Middle frontal gyrus (tissue), 1 donor: Measurements from ENCODE around the gene SPEM2.

Source experiments
- DNase-seq: peaks from one replicate; pipeline ENCODE4 v3.0.0-alpha.2; 2015; ENCODE audit warnings: low spot score; ENCODE audit errors: extremely low spot score

The SPEM2 gene

GRCh38 chr17:7425316-7425715 is at the start of gene SPEM2:
TSS of gene SPEM2 (plus strand) at chr17:7425616. CDS start at chr17:7425689, 73 bp downstream.
- no peak for DNase-seq

- DNase-seq, result no peak
These were observed 46.3 kb upstream of the SPEM2 start for GRCh38 chr17:7379134-7379533.

- DNase-seq, result no peak
These were observed 45.1 kb upstream of the SPEM2 start for GRCh38 chr17:7380321-7380720.

DNA sequence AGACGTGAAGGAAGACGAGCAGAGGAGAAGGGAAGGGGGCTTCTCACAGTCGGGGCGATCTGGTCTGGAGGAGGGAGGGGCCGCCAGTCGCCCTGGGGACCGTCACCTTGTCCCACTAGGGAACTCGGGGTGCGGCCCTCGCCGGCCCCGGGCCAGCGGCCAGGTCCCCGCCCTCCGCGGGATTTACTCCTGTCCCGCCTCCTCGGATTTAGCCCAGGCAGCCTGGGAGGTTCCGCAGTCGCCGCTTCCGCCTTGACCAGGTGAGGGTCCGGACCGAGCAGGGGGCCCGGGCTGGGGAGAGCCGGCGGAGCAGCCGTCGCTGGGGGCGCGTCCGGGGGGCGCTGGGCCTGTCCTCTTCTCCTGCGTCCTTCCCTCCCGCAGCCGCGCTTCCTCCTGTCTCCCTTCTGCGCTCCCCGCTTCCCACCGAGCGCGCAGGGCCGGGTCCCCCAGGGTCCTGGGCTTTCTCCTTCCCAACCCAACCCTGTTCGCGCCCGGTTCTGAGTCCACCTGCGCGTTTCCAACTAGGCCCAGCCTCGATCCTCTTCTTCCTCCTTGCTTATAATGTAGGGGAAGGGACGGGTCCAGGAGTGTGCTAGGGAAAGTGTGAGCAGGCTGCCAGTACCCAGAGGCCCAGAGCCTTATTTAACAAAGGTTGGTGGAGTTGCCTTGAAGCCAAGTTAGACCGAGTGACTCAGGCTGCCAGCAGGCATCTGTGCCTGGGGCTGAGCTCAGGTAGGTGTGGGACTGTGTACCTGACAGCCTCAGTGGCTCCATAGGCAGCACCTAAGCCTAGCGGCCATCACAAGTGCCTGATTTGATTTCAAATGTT is 44.3 kb upstream of the SPEM2 start, which contains the start of gene TNK1:
TNK1 (plus strand) TSS at position 235 of the 829 bp plus-strand sequence. CDS start 1,838 bp downstream, outside the sequence.
- no peak for DNase-seq

GRCh38 chr17:7382901-7383300 is 42.5 kb upstream of the SPEM2 start:
- no peak for DNase-seq

DNA sequence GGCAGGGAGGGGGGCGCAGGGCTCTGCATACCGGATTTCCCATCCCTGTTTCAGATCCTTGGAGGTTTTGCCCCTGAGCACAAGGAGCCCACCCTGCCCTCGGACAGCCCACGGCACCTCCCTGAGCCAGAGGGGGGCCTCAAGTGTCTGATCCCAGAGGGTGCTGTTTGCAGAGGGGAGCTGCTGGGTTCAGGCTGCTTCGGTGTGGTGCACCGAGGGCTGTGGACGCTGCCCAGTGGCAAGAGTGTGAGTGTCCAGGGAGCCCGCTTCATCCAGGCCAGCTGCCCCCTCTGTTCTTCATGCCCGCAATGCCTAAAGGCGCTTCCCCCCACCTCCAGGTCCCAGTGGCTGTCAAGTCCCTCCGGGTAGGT is 42.1 kb upstream of the SPEM2 start:
- DNase-seq, result no peak

DNA sequence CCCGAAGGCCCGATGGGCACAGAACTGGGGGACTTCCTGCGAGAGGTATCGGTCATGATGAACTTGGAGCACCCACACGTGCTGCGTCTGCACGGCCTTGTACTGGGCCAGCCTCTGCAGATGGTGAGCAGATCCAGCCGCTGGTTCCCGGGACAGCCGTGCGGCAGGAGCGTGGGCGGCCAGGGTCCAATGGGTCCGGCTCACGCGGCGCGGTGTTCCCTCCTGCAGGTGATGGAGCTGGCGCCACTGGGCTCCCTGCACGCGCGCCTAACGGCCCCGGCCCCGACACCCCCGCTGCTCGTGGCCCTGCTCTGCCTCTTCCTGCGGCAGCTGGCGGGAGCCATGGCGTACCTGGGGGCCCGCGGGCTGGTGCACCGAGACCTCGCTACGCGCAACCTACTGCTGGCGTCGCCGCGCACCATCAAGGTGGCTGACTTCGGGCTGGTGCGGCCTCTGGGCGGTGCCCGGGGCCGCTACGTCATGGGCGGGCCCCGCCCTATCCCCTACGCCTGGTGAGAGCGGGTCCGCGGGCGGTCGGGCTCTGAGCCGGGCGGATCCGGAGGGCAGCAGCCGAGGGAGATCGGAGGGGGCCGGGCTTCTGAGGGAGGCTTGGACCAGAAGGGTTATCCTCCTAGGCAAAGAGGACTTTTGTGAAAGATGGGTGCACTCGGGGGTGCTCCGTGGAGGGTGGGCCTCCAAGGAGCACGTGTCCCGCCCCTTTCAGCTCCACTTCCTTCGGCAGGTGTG is 41.5 kb upstream of the SPEM2 start:
- no peak for DNase-seq

GRCh38 chr17:7384489-7385081 is 40.8 kb upstream of the SPEM2 start:
- DNase-seq, result no peak

DNA sequence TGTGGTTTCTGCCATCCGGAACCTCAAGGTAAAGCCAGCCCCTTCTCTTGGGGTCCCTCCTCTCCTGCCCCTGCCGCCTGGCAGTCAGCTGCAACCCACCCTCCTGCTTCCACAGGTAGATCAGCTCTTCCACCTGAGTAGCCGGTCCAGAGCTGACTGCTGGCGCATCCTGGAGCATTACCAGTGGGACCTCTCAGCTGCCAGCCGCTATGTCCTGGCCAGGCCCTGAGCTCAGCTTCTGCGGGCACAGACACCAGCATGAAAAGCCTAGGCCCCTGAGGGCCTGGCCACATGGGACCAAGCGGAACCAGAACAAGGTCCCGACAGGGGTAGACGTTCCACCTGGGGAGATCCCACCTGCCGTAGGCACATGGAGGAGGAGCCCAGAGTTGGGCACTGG is 36.6 kb upstream of the SPEM2 start:
- no peak for DNase-seq

DNA sequence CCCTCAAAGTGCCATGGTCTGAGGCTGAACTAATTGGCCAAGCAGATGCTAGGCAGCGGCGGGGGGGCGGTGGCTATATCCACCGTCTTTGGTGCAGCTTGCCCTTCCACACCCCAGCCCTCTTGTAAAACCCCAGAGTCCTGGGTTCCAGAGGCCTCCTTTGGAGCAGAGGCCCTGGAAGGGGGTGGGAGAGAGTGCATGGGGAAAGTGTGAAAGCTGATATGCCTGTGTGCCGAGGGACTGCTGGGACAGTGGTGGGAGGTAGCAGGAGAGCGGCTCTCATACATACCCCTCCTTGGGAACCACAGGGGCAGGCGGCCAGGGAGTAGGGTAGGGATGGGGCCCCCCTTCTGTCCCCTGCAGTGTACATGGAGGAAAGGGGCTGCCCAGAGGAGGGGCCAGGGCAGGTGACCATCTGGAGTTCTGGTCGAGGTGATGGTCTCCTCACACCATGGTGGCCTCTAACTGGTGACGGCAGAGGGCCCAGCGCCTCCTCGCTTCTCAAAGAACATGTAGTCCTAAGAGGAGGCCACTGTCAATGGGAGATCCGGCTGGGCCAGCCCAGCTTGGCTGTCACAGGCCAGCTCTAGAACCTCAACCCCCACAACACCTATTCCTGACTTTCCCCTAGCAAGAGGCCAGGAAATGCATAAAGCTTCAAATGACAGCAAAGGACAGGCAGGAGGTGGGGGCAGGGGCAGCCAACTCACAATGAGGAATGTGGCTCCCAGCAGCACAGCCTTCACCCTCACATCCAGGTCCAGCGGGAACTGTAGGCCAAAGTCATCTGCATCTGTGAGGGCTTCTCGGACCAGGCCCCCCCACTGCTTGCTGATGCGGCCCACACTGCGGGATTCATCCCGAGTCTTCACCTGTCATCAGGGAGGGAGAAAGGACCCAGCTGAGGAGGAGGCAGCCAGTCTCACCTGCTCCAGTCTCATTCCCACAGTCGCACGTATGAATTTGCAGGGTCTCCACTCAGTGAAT is 35.2 kb upstream of the SPEM2 start:
- no peak for DNase-seq

DNA sequence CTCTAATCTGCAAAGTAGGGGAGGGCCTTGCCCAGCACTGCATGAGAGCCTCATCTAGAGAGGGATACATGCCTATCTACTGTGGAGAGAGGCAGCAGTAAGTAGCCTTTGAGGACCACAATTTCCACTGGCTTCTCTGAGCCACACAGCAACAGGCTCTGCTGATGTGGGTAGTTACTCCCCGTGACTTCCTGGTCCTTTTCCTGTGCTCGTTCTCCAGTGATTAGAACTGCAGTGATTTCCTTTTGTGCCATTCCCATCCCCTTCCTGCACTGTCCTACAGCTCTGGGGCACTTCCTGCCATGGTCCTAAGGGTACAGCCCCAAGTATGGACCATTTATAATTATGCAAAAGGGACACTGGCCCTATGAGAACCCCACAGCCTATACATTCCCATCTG is 34.1 kb upstream of the SPEM2 start:
- no peak for DNase-seq

DNA sequence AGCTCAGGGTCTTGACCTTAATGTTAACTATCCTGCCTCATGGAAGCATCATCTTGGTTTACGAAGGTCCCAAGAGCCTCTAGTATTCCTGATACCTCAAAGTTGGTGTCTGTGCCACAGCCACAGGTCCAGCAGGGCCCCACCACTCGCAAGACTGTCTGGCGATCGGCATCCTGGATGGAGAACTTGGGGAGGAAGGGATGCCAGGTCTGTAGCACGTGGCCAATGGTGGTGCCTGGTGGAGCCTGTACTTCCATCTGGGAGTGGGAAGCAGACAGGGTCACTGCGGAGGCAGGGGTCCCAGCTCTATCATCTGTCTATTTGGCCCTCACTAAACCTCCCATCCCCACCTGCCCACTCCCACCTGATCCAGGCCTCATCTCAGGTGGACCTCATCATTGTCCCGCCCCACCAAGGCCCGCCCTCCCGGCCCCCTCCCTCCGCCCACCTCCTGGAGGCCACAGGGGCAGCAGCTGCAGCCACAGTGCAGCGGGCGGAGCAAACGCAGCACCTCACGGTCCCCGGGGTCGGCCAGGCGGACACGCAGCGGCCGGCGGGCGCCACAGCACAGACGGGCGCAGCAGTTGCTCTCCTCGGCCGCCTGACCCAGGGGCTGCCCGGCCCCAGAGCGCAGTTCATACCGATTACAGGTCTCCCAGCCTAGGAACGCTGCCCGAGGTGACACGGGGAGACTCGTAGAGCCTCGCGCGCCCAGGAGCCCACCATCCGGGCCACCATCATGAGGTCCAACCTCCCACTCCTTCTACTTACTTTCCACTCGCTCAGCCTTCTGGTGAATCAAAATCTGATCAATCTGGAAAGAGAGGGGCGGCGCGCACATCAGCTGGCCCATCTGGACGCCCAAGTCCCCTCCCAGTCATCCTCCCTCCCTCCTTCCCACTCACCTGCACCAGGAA is 32.5 kb upstream of the SPEM2 start:
- DNase-seq, result no peak

- DNase-seq, result no peak
These were observed 31.6 kb upstream of the SPEM2 start for GRCh38 chr17:7393613-7394451.

DNA sequence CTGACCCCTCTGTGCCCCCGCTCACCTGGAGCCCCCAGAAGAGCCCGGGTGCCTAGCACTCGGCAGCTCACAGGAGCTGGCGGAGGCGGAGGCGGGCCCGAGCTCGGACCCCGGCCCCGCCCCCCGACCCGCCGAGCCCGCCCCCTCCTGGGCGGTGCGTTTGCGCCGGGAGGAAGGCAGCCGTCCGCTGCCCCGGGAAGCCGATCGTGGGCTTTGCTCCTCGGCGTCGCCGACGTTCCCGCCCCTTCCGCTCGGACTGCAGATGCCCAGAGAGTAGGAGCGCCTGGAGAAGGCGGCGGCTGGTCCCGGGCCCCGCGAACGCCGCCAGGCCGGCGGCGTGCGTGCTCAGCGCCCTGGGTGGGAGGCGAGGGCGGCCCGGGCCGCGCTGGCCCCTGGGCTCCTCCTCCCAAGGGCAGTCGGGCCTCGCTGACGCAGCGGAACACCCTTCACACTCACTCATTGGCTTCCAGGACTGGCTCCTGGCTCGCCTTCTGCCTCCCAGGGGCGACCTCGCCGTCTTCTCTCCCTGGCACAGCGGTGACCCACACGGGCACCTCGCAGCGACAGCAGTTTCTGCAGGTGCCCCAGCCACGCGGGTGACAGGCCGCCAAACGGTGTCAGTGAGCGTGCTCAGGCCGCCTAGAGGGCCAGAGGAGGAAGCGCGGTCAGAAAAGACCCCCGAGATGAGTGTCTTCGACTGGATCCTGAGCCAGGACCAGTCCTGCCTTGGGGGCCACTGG is 30.8 kb upstream of the SPEM2 start, which contains the start of gene PLSCR3:
PLSCR3 (minus strand) TSS at position 74 of the 740 bp plus-strand sequence. CDS start 415 bp downstream, outside the sequence.
- DNase-seq, result peak; percentile 57

DNA sequence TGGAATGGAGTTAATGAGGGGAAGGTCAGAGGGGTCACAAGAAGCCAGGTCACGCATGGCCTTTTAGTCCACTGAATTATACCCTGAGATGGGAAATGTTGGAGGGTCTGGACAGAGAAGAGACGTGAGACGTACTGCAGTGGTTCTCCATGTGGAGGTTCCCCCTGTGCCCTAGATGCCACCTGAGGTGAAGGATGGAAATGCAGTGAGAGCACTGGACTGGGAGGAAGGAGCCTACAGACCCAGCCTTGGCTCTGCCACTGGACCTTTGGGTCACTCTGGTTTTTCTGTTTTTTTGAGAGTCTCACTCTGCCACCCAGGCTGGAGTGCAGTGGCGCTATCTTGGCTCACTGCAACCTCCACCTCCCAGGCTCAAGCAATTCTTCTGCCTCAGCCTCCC is 29.3 kb upstream of the SPEM2 start:
- DNase-seq, result no peak

- DNase-seq, result no peak
These were observed 26.8 kb upstream of the SPEM2 start for GRCh38 chr17:7398612-7399011.

- DNase-seq, result no peak
These were observed 22.2 kb upstream of the SPEM2 start for GRCh38 chr17:7403043-7403726.

- no peak for DNase-seq
These were observed 21.8 kb upstream of the SPEM2 start for GRCh38 chr17:7403727-7403976.
